ENCODE measurements around the gene GARIN5A.
"Not testable (repeated sequence)": the region's sequence is repeated elsewhere in the genome, so short reads cannot be mapped to it uniquely, and the experiment has no call there.

Gene GARIN5A

GRCh38 chr19:50461066-50461875, 15.4 kb downstream of the GARIN5A start:
- DNase-seq = peak; percentile 53

- DNase-seq = peak; percentile 36
Measured at GRCh38 chr19:50460161-50460765, 16.4 kb downstream of the GARIN5A start.

- DNase-seq = no peak
Measured at GRCh38 chr19:50459638-50460037, 17.0 kb downstream of the GARIN5A start.

GRCh38 chr19:50459067-50459456, 17.6 kb downstream of the GARIN5A start:
- no peak for DNase-seq

DNA sequence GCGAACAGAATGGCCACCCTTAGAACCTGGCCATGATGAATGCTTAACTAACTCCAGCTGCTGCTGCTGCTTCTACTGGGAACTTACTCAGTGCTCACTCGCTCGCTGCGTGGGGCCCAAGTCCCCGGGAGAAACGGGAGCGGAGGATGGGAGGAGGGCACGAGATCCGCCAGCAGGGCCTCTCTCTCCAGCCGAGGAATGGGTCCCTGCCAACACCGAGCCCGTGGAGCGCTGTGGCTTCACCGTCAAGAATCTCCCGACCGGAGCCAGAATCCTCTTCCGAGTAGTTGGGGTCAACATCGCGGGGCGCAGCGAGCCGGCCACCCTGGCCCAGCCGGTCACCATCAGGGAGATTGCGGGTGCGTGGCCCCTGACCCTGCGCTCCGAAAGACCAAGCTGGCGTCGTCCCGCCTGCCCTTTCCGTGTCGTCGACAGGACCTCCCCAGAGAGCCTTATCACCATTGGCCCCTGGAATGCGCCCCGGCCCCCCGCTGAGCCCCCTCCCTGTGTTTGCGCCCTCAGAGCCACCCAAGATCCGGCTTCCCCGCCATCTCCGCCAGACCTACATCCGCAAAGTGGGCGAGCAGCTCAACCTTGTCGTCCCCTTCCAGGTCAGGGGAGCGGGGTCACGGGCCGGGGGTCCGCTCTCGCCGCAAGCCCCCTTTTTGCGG, 18.1 kb downstream of the GARIN5A start:
- no peak for DNase-seq

- DNase-seq = no peak
Measured at GRCh38 chr19:50457300-50457699, 19.3 kb downstream of the GARIN5A start.

GRCh38 chr19:50455992-50456391, 20.7 kb downstream of the GARIN5A start:
- DNase-seq = no peak

DNA sequence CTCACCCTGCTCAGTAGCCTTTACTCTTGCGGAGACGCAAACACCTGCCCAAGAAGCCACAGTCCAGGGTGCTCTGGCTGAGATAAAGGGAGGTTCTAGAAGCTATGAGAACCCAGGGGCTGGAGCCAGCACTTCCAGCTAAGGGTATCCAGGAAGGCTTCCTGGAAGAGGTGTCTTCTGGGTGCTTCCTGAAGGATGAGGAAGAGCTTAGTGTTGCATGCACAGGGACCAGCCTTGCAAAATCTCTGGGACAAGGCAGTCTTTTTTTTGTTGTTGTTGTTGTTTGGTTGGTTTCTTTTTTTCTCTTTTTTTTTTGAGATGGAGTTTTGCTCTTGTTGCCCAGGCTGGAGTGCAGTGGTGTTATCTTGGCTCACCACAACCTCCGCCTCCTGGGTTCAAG, 23.4 kb downstream of the GARIN5A start:
- DNase-seq = no peak

- DNase-seq = no peak
Measured at GRCh38 chr19:50451223-50451534, 25.5 kb downstream of the GARIN5A start.

GRCh38 chr19:50450369-50451222, 26.1 kb downstream of the GARIN5A start:
- no peak for DNase-seq

GRCh38 chr19:50449236-50449899, 27.3 kb downstream of the GARIN5A start:
- no peak for DNase-seq

GRCh38 chr19:50447750-50448149, 28.9 kb downstream of the GARIN5A start:
- DNase-seq = no peak

DNA sequence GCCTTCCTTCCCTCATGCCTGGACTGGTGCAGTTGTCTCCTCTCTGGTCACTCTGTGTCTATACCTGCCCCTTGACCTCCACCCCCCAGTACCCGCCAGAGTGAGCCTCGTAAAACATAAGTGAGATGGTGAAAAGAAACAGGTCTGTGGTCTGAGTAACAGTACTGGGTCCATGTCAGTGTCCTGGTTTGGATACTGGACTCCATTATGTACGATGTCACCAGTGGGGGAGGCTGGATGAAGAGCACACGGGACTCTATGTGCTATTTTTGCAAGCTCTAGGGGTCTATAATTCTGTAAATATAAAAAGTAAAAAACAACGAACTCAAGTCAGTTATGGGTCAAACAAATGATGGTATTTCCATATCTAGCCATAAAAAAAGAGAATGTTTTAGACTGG, 29.6 kb downstream of the GARIN5A start:
- DNase-seq = no peak

DNA sequence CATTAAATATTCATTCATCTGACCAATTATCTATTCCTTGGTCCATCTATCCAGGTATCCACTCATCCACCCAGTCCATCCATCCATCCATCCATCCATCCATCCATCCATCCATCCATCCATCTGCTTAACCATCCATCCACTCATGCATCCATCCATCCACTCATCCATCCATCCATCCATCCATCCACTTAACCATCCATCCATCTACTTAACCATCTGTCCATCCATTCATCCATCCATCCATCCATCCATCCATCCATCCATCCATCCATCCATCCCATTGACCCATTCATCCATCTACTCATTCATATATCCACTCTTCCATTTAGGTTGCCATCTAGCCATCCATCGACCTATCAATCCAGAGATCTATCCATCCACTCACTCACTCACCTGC, 32.6 kb downstream of the GARIN5A start:
- no peak for DNase-seq

DNA sequence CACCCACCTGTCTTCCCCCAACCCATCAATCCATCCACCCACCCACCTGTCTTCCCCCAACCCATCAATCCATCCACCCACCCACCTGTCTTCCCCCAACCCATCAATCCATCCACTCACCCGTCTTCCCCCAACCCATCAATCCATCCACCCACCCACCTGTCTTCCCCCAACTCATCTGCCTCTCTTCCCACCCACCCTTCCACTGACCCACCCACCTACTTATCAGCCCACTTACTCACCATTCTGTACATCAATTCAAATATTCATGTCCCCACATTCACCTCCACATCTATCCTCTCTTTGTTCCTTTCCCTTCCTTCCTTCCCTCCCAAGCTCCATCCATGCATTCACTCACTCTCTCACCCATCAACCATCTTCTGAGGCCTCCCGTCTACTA, 37.5 kb downstream of the GARIN5A start:
- not testable (repeated sequence) for DNase-seq

DNA sequence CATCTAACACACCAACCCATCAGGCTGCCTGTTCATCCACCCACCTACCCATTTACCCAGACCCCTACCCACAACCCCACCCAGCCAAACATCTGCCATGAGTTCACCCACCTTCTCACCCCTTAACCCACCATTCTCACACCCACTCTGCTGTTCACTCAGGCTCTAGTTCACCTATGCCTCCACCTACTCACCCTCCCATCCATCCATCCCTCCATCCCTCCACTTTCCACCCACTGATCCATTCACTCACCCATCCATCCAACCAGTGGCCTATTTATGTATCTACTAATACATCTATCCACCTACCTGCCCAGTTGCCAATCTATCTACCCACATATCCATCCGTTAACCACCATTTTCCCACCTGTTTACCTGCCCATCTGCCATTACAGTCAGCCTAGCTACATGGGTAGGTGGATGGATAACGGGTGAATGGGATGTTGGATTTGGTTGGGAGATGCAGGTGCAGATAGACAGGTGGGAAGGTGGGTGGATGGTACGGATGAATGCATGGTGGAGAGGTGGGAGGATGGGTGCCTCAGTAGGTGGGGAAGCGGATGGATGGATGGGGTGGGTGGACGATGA, 38.7 kb downstream of the GARIN5A start:
- no peak for DNase-seq

DNA sequence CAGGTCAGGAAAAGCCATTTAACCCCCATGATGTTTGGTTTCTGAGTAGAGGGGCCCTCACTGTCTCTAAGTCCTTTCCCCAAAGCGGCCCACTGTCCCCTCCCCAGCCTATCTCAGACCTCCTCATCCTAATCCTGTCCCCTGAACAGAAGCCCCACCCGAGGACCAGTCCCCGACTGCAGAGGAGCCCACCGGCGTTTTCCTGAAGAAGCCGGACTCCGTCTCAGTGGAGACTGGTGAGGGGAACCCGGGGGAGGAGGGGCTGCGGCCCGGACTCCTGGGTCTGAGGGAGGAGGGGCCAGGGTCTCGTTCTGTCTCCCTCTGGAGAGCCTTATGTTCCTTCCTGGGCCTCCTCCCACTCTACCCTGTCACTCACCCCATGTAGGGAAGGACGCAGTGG, 41.0 kb downstream of the GARIN5A start:
- no peak for DNase-seq

GRCh38 chr19:50435221-50435620, 41.4 kb downstream of the GARIN5A start:
- no peak for DNase-seq

- DNase-seq = no peak
Measured at GRCh38 chr19:50434525-50434924, 42.1 kb downstream of the GARIN5A start.

GRCh38 chr19:50433201-50434180, 43.2 kb downstream of the GARIN5A start:
- DNase-seq = no peak
